Activated T-cell treated with anti-CD3 and anti-CD28 coated beads, Interleukin-2, amount 50 U/mL, for 24 hours (primary cell): ENCODE measurements around the gene DNAJC16.
"Not testable (repeated sequence)": the region's sequence is repeated elsewhere in the genome, so short reads cannot be mapped to it uniquely, and the experiment has no call there.

Experiments
- DNase-seq: peaks from one replicate; pipeline ENCODE4 v3.0.0-alpha.2; 2020
- H3K27ac Mint-ChIP-seq: 2 replicates; pipeline ENCODE4 v1.8.0; 2020; ENCODE audit warnings: mild to moderate bottlenecking, mixed read lengths
- H3K27me3 Mint-ChIP-seq: 2 replicates; pipeline ENCODE4 v1.8.0; 2020; ENCODE audit warnings: mixed read lengths
- H3K36me3 Mint-ChIP-seq: 2 replicates; pipeline ENCODE4 v1.8.0; 2020; ENCODE audit warnings: low read depth, mixed read lengths
- H3K4me1 Mint-ChIP-seq: 2 replicates; pipeline ENCODE4 v1.8.0; 2020; ENCODE audit warnings: low read depth, mixed read lengths
- H3K4me3 Mint-ChIP-seq: 2 replicates; pipeline ENCODE4 v1.8.0; 2020; ENCODE audit warnings: mild to moderate bottlenecking, moderate library complexity, mixed read lengths
- H3K9me3 Mint-ChIP-seq: 2 replicates; pipeline ENCODE4 v1.8.0; 2020; ENCODE audit warnings: mixed read lengths

The DNAJC16 gene

GRCh38 chr1:15519625-15520024 lies 7.0 kb upstream of the DNAJC16 start:
- Mint-ChIP-seq H3K36me3 (peaks cover 23% of the 10 kb centered on the region), H3K27me3 (no peaks in the 10 kb centered on the region), H3K4me1 (peaks cover 32% of the 10 kb centered on the region), H3K9me3 (no peaks in the 10 kb centered on the region), H3K27ac (no peak overlapping the region), H3K4me3 (no peak overlapping the region)
- no peak for DNase-seq

GRCh38 chr1:15521206-15521906 lies 5.3 kb upstream of the DNAJC16 start:
- H3K27ac Mint-ChIP-seq, H3K9me3 Mint-ChIP-seq, H3K27me3 Mint-ChIP-seq, H3K4me3 Mint-ChIP-seq, DNase-seq: not testable (repeated sequence)
- Mint-ChIP-seq H3K36me3 (peaks cover 16% of the 10 kb centered on the region), H3K4me1 (peaks cover 36% of the 10 kb centered on the region)

- H3K27ac Mint-ChIP-seq, result no peak overlapping the region
- no peaks in the 10 kb centered on the region for H3K9me3 Mint-ChIP-seq
- no peak for DNase-seq
- H3K4me3 Mint-ChIP-seq, result no peak overlapping the region
- H3K4me1 Mint-ChIP-seq, result peaks cover 40% of the 10 kb centered on the region
- no peaks in the 10 kb centered on the region for H3K27me3 Mint-ChIP-seq
- H3K36me3 Mint-ChIP-seq, result peaks cover 10% of the 10 kb centered on the region
Measured at GRCh38 chr1:15522551-15522950, 4.1 kb upstream of the DNAJC16 start.

GRCh38 chr1:15523104-15524020 lies 3.3 kb upstream of the DNAJC16 start:
- DNase-seq, result no peak
- peak overlapping the region; percentile 100 for H3K27ac Mint-ChIP-seq
- H3K9me3 Mint-ChIP-seq, result no peaks in the 10 kb centered on the region
- H3K27me3 Mint-ChIP-seq, result no peaks in the 10 kb centered on the region
- peaks cover 49% of the 10 kb centered on the region for H3K4me1 Mint-ChIP-seq
- H3K36me3 Mint-ChIP-seq, result peaks cover 4% of the 10 kb centered on the region
- peak overlapping the region; percentile 91 for H3K4me3 Mint-ChIP-seq

GRCh38 chr1:15524021-15524282 lies 2.7 kb upstream of the DNAJC16 start, which contains the start of gene CASP9:
Gene CASP9, minus strand, starts transcription at chr1:15524215. Its CDS starts 15 bp downstream, at chr1:15524200.
- Mint-ChIP-seq H3K4me3 (peak within 1 kb of the TSS; percentile 91), H3K9me3 (no peaks in the 10 kb centered on the region), H3K27ac (peak within 1 kb of the TSS; percentile 100), H3K4me1 (peaks cover 53% of the 10 kb centered on the region), H3K27me3 (no peaks in the 10 kb centered on the region), H3K36me3 (peaks cover 4% of the 10 kb centered on the region)
- no peak for DNase-seq

GRCh38 chr1:15524283-15525049 lies 2.2 kb upstream of the DNAJC16 start:
- peak; percentile 100 for DNase-seq
- peaks cover 56% of the 10 kb centered on the region for H3K4me1 Mint-ChIP-seq
- H3K36me3 Mint-ChIP-seq, result peaks cover 4% of the 10 kb centered on the region
- H3K27me3 Mint-ChIP-seq, result no peaks in the 10 kb centered on the region
- H3K9me3 Mint-ChIP-seq, result no peaks in the 10 kb centered on the region
- peak overlapping the region; percentile 100 for H3K27ac Mint-ChIP-seq
- H3K4me3 Mint-ChIP-seq, result peak overlapping the region; percentile 91

- Mint-ChIP-seq H3K27me3 (no peaks in the 10 kb centered on the region), H3K4me1 (peaks cover 56% of the 10 kb centered on the region), H3K27ac (peak overlapping the region; percentile 100), H3K36me3 (peaks cover 7% of the 10 kb centered on the region), H3K9me3 (no peaks in the 10 kb centered on the region), H3K4me3 (peak overlapping the region; percentile 91)
- no peak for DNase-seq
Measured at GRCh38 chr1:15525050-15526020, 1.3 kb upstream of the DNAJC16 start.

- no peaks in the 10 kb centered on the region for H3K9me3 Mint-ChIP-seq
- H3K36me3 Mint-ChIP-seq, result peaks cover 13% of the 10 kb centered on the region
- H3K27ac Mint-ChIP-seq, result peak overlapping the region; percentile 100
- H3K4me1 Mint-ChIP-seq, result peaks cover 59% of the 10 kb centered on the region
- no peaks in the 10 kb centered on the region for H3K27me3 Mint-ChIP-seq
- peak overlapping the region; percentile 91 for H3K4me3 Mint-ChIP-seq
- no peak for DNase-seq
Measured at GRCh38 chr1:15526021-15526489, 593 bp upstream of the DNAJC16 start.

GRCh38 chr1:15531003-15531402 lies 4.4 kb downstream of the DNAJC16 start:
- Mint-ChIP-seq H3K9me3 (no peaks in the 10 kb centered on the region), H3K27ac (no peak overlapping the region), H3K4me3 (no peak overlapping the region), H3K36me3 (peaks cover 48% of the 10 kb centered on the region), H3K4me1 (peaks cover 41% of the 10 kb centered on the region), H3K27me3 (no peaks in the 10 kb centered on the region)
- no peak for DNase-seq

GRCh38 chr1:15531682-15532081 lies 5.0 kb downstream of the DNAJC16 start:
- Mint-ChIP-seq H3K36me3 (peaks cover 53% of the 10 kb centered on the region), H3K9me3 (no peaks in the 10 kb centered on the region), H3K4me1 (peaks cover 36% of the 10 kb centered on the region), H3K4me3 (no peak overlapping the region), H3K27ac (peak overlapping the region; percentile 53), H3K27me3 (no peaks in the 10 kb centered on the region)
- DNase-seq, result no peak

GRCh38 chr1:15538771-15539170 lies 12.1 kb downstream of the DNAJC16 start:
- Mint-ChIP-seq H3K4me3 (no peak overlapping the region), H3K27ac (no peak overlapping the region), H3K27me3 (no peaks in the 10 kb centered on the region), H3K36me3 (peaks cover 85% of the 10 kb centered on the region), H3K4me1 (peaks cover 4% of the 10 kb centered on the region), H3K9me3 (no peaks in the 10 kb centered on the region)
- no peak for DNase-seq

- H3K27me3 Mint-ChIP-seq, result no peaks in the 10 kb centered on the region
- H3K27ac Mint-ChIP-seq, result no peak overlapping the region
- H3K9me3 Mint-ChIP-seq, result no peaks in the 10 kb centered on the region
- no peak for DNase-seq
- peaks cover 4% of the 10 kb centered on the region for H3K4me1 Mint-ChIP-seq
- H3K4me3 Mint-ChIP-seq, result no peak overlapping the region
- H3K36me3 Mint-ChIP-seq, result peaks cover 87% of the 10 kb centered on the region
Measured at GRCh38 chr1:15540186-15540585, 13.5 kb downstream of the DNAJC16 start.

GRCh38 chr1:15541231-15541792 lies 14.7 kb downstream of the DNAJC16 start:
- no peaks in the 10 kb centered on the region for H3K27me3 Mint-ChIP-seq
- peaks cover 4% of the 10 kb centered on the region for H3K4me1 Mint-ChIP-seq
- no peak for DNase-seq
- peak overlapping the region; percentile 0 for H3K27ac Mint-ChIP-seq
- H3K4me3 Mint-ChIP-seq, result no peak overlapping the region
- peaks cover 91% of the 10 kb centered on the region for H3K36me3 Mint-ChIP-seq
- H3K9me3 Mint-ChIP-seq, result no peaks in the 10 kb centered on the region
